NCI-H1092 treated with DMSO at 0.1 percent for 48 hours (cell line): ENCODE measurements around the gene GARIN5B.

Experiments used
- DNase-seq: peaks from one replicate; lab custom pipeline; 2025; lab: John Stamatoyannopoulos, UW

The GARIN5B gene

GRCh38 chr19:55370305-55370988 is 7.4 kb upstream of the GARIN5B start, which contains the start of gene IL11:
IL11 (minus strand) TSS chr19:55370463; CDS start chr19:55370310, 153 bp downstream.
- DNase-seq = no peak

- no peak for DNase-seq
Observed at GRCh38 chr19:55369653-55370304, 6.7 kb upstream of the GARIN5B start.

GRCh38 chr19:55368701-55369563 is 5.9 kb upstream of the GARIN5B start:
- no peak for DNase-seq

DNA sequence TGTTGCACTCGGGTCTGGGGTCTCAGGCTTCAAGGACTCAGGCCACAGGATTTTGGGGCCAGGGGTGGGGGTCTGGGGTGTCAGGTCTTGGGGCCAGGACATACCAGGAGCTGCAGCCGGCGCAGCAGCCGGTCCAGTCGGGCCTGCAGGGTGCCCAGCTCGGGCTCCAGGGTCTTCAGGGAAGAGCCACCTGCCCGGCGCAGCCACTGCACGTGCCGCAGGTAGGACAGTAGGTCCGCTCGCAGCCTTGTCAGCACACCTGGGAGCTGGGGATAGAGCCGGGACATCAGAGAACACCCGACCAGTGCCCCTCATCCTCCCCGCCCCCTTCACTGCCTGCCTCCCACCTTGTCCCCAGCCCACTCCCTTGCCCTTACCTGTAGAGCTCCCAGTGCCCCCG is 5.0 kb upstream of the GARIN5B start:
- DNase-seq = no peak

DNA sequence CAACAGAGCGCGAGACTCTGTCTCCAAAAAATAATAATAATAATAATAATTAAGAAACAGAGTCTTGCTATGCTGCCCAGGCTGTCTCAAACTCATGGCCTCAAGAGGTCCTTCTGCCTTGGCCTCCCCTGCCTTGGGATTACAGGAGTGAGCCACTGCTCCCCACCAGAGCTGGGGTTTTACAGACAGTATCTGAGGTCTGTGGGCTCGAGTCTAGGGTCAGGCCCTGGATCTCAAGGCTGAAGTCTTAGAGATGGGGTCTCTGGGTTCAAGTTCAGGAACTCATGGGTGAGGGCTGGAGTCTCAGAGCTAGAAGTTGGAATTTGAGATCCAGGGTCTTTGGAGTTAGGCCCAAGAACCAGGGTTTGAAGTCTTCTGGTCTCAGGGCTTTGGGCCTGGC is 3.7 kb upstream of the GARIN5B start:
- DNase-seq = no peak

DNA sequence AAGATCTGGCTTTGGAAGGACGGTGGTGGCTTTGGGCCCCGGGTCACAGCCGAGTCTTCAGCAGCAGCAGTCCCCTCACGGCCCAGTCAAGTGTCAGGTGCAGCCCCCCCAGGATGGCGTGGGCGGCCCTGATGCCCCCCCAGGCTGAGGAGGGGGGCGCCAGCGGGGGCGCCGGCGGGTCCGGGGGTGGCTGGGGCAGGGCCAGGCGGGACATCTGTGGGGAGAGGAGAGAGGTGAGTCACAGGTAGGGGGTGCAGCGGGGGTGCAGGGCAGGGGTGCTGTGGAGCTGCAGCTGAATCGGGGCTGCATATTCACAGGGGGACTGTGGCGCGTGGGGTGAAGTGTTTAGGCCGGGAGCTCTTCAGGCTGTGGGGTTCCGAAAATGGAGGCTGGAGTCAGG is 2.9 kb upstream of the GARIN5B start:
- DNase-seq = no peak

DNA sequence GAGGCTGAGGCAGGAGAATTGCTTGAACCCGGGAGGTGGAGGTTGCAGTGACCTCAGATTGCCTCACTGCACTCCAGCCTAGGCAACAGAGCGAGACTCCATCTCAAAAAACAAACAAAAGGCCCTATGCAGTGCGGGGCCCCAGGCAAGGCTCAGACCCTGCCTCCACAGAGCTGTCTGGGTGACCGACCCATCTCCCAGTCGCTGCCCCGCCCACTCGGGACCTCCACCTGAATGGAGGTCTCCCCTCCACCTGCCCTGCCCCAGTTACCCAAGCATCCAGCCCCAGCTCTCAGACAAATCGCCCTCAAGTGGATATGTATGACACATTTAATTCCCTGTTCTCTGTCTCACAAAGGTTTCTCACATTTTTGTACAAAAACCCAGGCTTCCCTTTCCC is 2.2 kb upstream of the GARIN5B start:
- DNase-seq = no peak

GRCh38 chr19:55362174-55362989 is 678 bp downstream of the GARIN5B start:
- DNase-seq = no peak

- no peak for DNase-seq
Observed at GRCh38 chr19:55360902-55361301, 2.2 kb downstream of the GARIN5B start.

GRCh38 chr19:55358943-55359908 is 3.8 kb downstream of the GARIN5B start:
- peak; percentile 29 for DNase-seq

DNA sequence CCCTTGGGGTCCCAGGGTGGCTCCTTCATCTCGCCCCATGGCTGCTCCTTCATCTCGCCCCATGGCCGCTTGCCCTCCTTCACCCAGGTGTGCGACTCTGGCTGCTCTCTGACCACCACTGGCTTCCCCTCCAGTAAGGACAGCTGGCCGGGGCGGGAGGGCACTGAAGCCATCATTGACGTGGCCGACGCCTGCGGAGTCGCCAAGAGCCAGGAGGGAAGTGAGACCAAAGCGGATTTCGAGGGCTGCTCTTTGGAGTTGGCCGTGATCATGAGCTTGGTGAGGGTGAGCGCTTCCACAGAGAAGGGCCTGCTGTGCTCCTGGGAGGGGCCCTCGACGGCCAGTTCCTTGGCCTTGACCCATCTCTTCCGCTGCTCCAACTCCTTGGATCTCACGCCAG is 4.6 kb downstream of the GARIN5B start:
- DNase-seq = no peak

- DNase-seq = no peak
Observed at GRCh38 chr19:55355213-55355821, 7.7 kb downstream of the GARIN5B start.

GRCh38 chr19:55354698-55355212 is 8.3 kb downstream of the GARIN5B start, which contains the start of gene COX6B2:
COX6B2 (minus strand) TSS chr19:55354719; CDS start chr19:55354521, 198 bp downstream.
- no peak for DNase-seq

GRCh38 chr19:55353803-55354697 is 9.0 kb downstream of the GARIN5B start:
- DNase-seq = no peak

- DNase-seq = no peak
Observed at GRCh38 chr19:55353356-55353802, 9.7 kb downstream of the GARIN5B start.

- DNase-seq = no peak
Observed at GRCh38 chr19:55352549-55353145, 10.4 kb downstream of the GARIN5B start.

GRCh38 chr19:55352040-55352439 is 11.0 kb downstream of the GARIN5B start:
- DNase-seq = no peak

- no peak for DNase-seq
Observed at GRCh38 chr19:55350620-55351315, 12.3 kb downstream of the GARIN5B start.
